Dermis microvascular lymphatic vessel endothelial cell (primary cell): ENCODE data around the gene LRRC7. TPM values are rescaled to one million over a fixed set of nuclear protein-coding genes. Genes with fewer than 3 reads are reported as not detected.
A peak's percentile ranks its signal among the peaks of the same experiment; 100 is the strongest.

ENCODE experiments used
- DNase-seq, 2 donors: peaks; one replicate each; pipeline versions ENCODE4 v3.0.0 to v3.0.0-alpha.2; 2010; ENCODE audit warnings: low read depth in 2 of 2
- total RNA-seq: library from RNA; depleted of rRNA; stranded (reverse); fragments of >200 nt; gene quantifications from 2 replicates; pipeline ENCODE4 v1.2.1, GENCODE V29; 2014

Gene LRRC7
- total RNA-seq, 1 donor from 2014 or later = 0.13 TPM

- no peak for DNase-seq
These were observed 198.9 kb downstream of the LRRC7 start for GRCh38 chr1:69766431-69767180.

GRCh38 chr1:69776555-69776954 is 208.8 kb downstream of the LRRC7 start:
- no peak for DNase-seq

- DNase-seq = no peak
These were observed 209.7 kb downstream of the LRRC7 start for GRCh38 chr1:69777423-69777822.

- DNase-seq = no peak
These were observed 210.2 kb downstream of the LRRC7 start for GRCh38 chr1:69777971-69778370.

GRCh38 chr1:69787151-69787550 is 219.4 kb downstream of the LRRC7 start:
- no peak for DNase-seq

- DNase-seq = no peak
These were observed 223.6 kb downstream of the LRRC7 start for GRCh38 chr1:69791311-69791710.

- DNase-seq = no peak
These were observed 227.1 kb downstream of the LRRC7 start for GRCh38 chr1:69794831-69795230.

- DNase-seq = no peak
These were observed 247.2 kb downstream of the LRRC7 start for GRCh38 chr1:69814926-69815325.

- DNase-seq = no peak
These were observed 257.2 kb downstream of the LRRC7 start for GRCh38 chr1:69824932-69825331.

GRCh38 chr1:69827732-69828131 is 260.0 kb downstream of the LRRC7 start:
- no peak for DNase-seq

GRCh38 chr1:69833536-69833935 is 265.8 kb downstream of the LRRC7 start:
- no peak for DNase-seq

- no peak for DNase-seq
These were observed 266.6 kb downstream of the LRRC7 start for GRCh38 chr1:69834336-69834735.

GRCh38 chr1:69835955-69836354 is 268.2 kb downstream of the LRRC7 start:
- DNase-seq = no peak

- no peak for DNase-seq
These were observed 269.4 kb downstream of the LRRC7 start for GRCh38 chr1:69836971-69837636.

GRCh38 chr1:69842326-69842725 is 274.6 kb downstream of the LRRC7 start:
- no peak for DNase-seq

- no peak for DNase-seq
These were observed 277.9 kb downstream of the LRRC7 start for GRCh38 chr1:69845655-69846054.

GRCh38 chr1:69846267-69846666 is 278.5 kb downstream of the LRRC7 start:
- DNase-seq = no peak

- DNase-seq = no peak
These were observed 279.9 kb downstream of the LRRC7 start for GRCh38 chr1:69847670-69848069.

- DNase-seq = no peak
These were observed 284.4 kb downstream of the LRRC7 start for GRCh38 chr1:69852151-69852550.

- no peak for DNase-seq
These were observed 285.0 kb downstream of the LRRC7 start for GRCh38 chr1:69852706-69853105.

GRCh38 chr1:69858534-69858933 is 290.8 kb downstream of the LRRC7 start:
- DNase-seq = peak in 1 of 2 donors; percentile 14

GRCh38 chr1:69861641-69862040 is 293.9 kb downstream of the LRRC7 start:
- no peak for DNase-seq

GRCh38 chr1:69862906-69863305 is 295.2 kb downstream of the LRRC7 start:
- peak in 1 of 2 donors; percentile 15 for DNase-seq
